ENCODE measurements around the gene ABHD2. TPM values are rescaled to one million over a fixed set of nuclear protein-coding genes. Genes with fewer than 3 reads are reported as not detected.
A peak's percentile ranks its signal among the peaks of the same experiment; 100 is the strongest.

The ABHD2 gene
- total RNA-seq, 5 donors from 2014 or later (not counting 1 experiment from before 2014, with no cell fraction given): 52.5 to 70.8 (median 58.5) TPM

DNA sequence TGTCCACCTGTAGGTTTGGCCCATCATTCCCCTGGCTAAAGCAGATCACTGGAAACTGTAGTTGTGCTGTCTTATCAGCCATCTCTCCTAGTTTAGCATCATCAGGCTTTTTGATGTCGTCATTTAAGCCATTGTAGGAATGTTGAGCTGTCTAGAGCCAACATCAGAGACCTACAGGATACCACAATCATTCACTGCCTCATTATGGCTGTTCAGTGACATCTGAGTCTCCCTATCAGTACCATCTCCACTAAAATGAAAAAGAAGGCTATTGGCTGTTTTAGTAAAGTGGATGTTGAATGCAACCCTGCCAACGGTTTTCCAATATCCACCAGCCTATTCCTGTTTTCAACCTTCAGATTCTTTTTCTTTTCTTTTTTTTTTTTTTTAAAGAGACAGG lies 103.9 kb downstream of the ABHD2 start:
- no peak overlapping the region for H3K27ac ChIP-seq (ENCODE audit: low read length)
- Mint-ChIP-seq H3K4me1 (peaks cover 0 to 5% (median 5%) of the 10 kb centered on the region in 3 donors), H3K9me3 (no peaks in the 10 kb centered on the region), H3K27me3 (no peaks in the 10 kb centered on the region), H3K4me3 (no peak overlapping the region), H3K36me3 (peaks cover 69% of the 10 kb centered on the region), H3K27ac (no peak overlapping the region)
- DNase-seq (no peak), ATAC-seq (replicated peaks in 1 of 4) (no peak)
- ChIA-PET CTCF (no interaction called here), POLR2A (interaction anchor here in 1 of 2 donors (0.7 kb wide), 1 partner anchor 107 kb away, joined by 14 read pairs; no protein-coding TSS in a partner anchor)
- no peaks in the 10 kb centered on the region for H3K27me3 ChIP-seq (replicated peaks in 1 of 2; ENCODE audit: control insufficient read depth in 2 of 2, extremely low read depth in 1 of 2, insufficient read depth in 2 of 2, low read length in 1 of 2)
- no peak overlapping the region for H3K4me3 ChIP-seq (ENCODE audit: control insufficient read depth in 1 of 2, extremely low read depth in 1 of 2, low read length in 1 of 2)
- H3K4me1 ChIP-seq (ENCODE audit: control insufficient read depth in 1 of 2, extremely low read depth in 1 of 2, insufficient read depth in 2 of 2, low read length in 2 of 2): no peaks in the 10 kb centered on the region
- WGBS (ENCODE audit: insufficient coverage): 60% methylated on average over 1 of the region's 2 CpGs
- no peaks in the 10 kb centered on the region for H3K9me3 ChIP-seq
- peaks cover 23 to 77% of the 10 kb centered on the region in 2 donors for H3K36me3 ChIP-seq (ENCODE audit: control insufficient read depth in 2 of 2, extremely low read depth in 1 of 2, insufficient read depth in 1 of 2, low read length in 1 of 2)

DNA sequence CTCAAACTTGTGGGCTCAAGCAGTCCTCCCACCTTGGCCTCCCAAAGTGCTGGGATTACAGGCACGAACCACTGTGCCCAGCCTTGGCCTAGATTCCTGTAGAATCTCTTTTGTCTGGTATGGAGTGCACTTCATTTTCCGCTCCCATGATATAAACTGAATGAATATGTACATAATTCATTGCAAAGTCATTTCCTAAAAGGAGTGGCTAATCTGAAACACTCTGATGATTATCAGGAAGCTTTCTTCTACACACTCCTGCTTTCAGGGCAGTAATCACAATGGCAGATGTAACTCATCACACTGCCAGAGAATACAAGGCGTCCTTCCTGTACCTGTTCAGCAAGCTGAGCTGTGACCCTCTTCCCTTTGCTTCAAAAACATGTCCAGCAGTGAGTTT lies 104.5 kb downstream of the ABHD2 start:
- Mint-ChIP-seq H3K4me3 (no peak overlapping the region), H3K36me3 (peaks cover 68% of the 10 kb centered on the region), H3K27me3 (no peaks in the 10 kb centered on the region), H3K9me3 (no peaks in the 10 kb centered on the region), H3K27ac (no peak overlapping the region), H3K4me1 (peaks cover 0 to 8% (median 7%) of the 10 kb centered on the region in 3 donors)
- Histone ChIP-seq H3K36me3 (ENCODE audit: control insufficient read depth in 2 of 2, extremely low read depth in 1 of 2, insufficient read depth in 1 of 2, low read length in 1 of 2) (peaks cover 23 to 70% of the 10 kb centered on the region in 2 donors), H3K4me3 (ENCODE audit: control insufficient read depth in 1 of 2, extremely low read depth in 1 of 2, low read length in 1 of 2) (no peak overlapping the region), H3K9me3 (no peaks in the 10 kb centered on the region), H3K27ac (ENCODE audit: low read length) (no peak overlapping the region), H3K4me1 (ENCODE audit: control insufficient read depth in 1 of 2, extremely low read depth in 1 of 2, insufficient read depth in 2 of 2, low read length in 2 of 2) (no peaks in the 10 kb centered on the region), H3K27me3 (replicated peaks in 1 of 2; ENCODE audit: control insufficient read depth in 2 of 2, extremely low read depth in 1 of 2, insufficient read depth in 2 of 2, low read length in 1 of 2) (no peaks in the 10 kb centered on the region)
- ChIA-PET CTCF (no interaction called here), POLR2A (no interaction called here)
- ATAC-seq (replicated peaks in 1 of 4) (no peak), DNase-seq (no peak)
- no CpG with 5 or more reads among the region's 3 CpGs for WGBS (ENCODE audit: insufficient coverage)

DNA sequence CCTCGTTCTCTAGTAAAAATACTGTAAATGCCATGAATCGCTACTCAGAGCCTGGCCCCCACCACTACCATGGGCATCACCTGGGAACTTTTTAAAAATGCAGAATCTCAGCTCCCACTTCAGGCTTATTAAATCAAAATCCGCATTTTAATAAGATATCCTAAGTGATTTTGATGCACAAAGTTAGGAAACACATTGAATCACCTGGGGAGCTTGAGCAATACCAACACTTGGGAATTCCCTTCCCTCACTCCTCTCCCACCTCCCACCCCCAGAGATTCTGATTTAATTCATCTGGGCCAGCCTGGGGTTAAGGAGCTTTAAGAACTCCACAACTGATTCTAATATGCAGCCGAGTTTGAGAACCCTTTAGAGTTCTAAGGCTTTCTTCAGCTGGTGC lies 106.4 kb downstream of the ABHD2 start:
- H3K36me3 Mint-ChIP-seq: peaks cover 59% of the 10 kb centered on the region

DNA sequence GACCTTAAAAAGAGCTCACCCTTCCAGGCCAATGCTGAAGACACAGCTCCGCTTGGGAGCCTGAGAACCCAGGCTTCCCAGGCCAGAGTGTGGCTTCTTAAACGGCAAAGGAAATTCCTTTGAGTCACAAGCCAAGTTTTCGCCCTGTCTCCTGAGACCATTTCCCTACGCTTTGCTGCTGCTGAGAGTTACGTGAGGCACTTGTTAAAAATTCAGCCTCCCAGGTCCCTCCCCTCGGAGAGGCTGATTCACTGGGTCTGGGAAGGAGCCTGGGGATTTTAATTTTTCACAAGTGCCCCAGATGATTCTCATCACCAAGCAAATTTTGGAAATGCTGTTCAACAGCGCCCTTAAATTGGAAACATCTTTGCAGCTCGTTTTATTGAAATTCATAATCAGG lies 107.6 kb downstream of the ABHD2 start:
- peaks cover 19 to 52% of the 10 kb centered on the region in 2 donors for H3K36me3 ChIP-seq (ENCODE audit: control insufficient read depth in 2 of 2, extremely low read depth in 1 of 2, insufficient read depth in 1 of 2, low read length in 1 of 2)
- CTCF ChIA-PET: interaction anchor here in 1 of 2 donors (0.6 kb wide), 1 partner anchor 159 kb away, joined by 4 read pairs; no protein-coding TSS in a partner anchor

More for the DNA sequence above, 106.4 kb downstream of the ABHD2 start:
- H3K4me3 ChIP-seq (ENCODE audit: control insufficient read depth in 1 of 2, extremely low read depth in 1 of 2, low read length in 1 of 2): no peak overlapping the region
- peaks cover 20 to 62% of the 10 kb centered on the region in 2 donors for H3K36me3 ChIP-seq (ENCODE audit: control insufficient read depth in 2 of 2, extremely low read depth in 1 of 2, insufficient read depth in 1 of 2, low read length in 1 of 2)
- H3K27ac ChIP-seq (ENCODE audit: low read length): no peak overlapping the region
- H3K9me3 ChIP-seq: no peaks in the 10 kb centered on the region
- Mint-ChIP-seq H3K9me3 (no peaks in the 10 kb centered on the region), H3K4me1 (peaks cover 0 to 8% (median 7%) of the 10 kb centered on the region in 3 donors), H3K4me3 (no peak overlapping the region), H3K27me3 (no peaks in the 10 kb centered on the region), H3K27ac (no peak overlapping the region)
- DNase-seq: no peak
- 100% methylated on average over 1 of the region's 4 CpGs for WGBS (ENCODE audit: insufficient coverage)
- no peaks in the 10 kb centered on the region for H3K27me3 ChIP-seq (replicated peaks in 1 of 2; ENCODE audit: control insufficient read depth in 2 of 2, extremely low read depth in 1 of 2, insufficient read depth in 2 of 2, low read length in 1 of 2)
- no peak for ATAC-seq (replicated peaks in 1 of 4)
- no peaks in the 10 kb centered on the region for H3K4me1 ChIP-seq (ENCODE audit: control insufficient read depth in 1 of 2, extremely low read depth in 1 of 2, insufficient read depth in 2 of 2, low read length in 2 of 2)
- ChIA-PET POLR2A (interaction anchor here in 1 of 2 donors (0.5 kb wide), 1 partner anchor 553 kb away, joined by 5 read pairs; no protein-coding TSS in a partner anchor), CTCF (interaction anchor here (0.6 kb wide), 2 partner anchors 12 to 121 kb away, joined by 3 to 5 read pairs; no protein-coding TSS in a partner anchor)

DNA sequence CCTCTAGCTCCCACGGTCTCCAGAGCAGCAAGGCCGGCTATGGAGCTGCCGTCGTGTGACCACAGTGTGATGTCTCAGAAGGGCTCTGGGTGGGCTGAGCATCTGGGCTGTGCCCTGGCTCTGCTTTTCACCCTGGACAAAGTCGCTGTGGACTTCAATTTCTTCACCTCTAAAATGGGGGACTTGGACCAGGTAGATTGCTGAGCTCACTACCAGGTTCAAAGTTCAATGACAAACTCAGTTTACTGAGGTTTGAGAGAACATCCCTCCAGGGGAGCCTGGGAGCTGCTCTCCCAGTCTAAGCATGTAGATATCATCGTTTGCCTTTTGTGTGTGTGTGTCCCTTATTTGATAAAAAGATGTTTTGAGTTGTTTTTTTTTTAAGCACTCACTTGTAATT lies 108.0 kb downstream of the ABHD2 start:
- 90% methylated on average over 2 of the region's 6 CpGs for WGBS (ENCODE audit: insufficient coverage)
- DNase-seq (no peak), ATAC-seq (replicated peaks in 1 of 4) (no peak)
- H3K4me3 Mint-ChIP-seq: no peak overlapping the region
- POLR2A ChIA-PET: no interaction called here
- H3K4me3 ChIP-seq (ENCODE audit: control insufficient read depth in 1 of 2, extremely low read depth in 1 of 2, low read length in 1 of 2): no peak overlapping the region
- H3K27ac ChIP-seq (ENCODE audit: low read length): no peak overlapping the region
- H3K27ac Mint-ChIP-seq: no peak overlapping the region
- peaks cover 16 to 47% of the 10 kb centered on the region in 2 donors for H3K36me3 ChIP-seq (ENCODE audit: control insufficient read depth in 2 of 2, extremely low read depth in 1 of 2, insufficient read depth in 1 of 2, low read length in 1 of 2)
- H3K4me1 ChIP-seq (ENCODE audit: control insufficient read depth in 1 of 2, extremely low read depth in 1 of 2, insufficient read depth in 2 of 2, low read length in 2 of 2): no peaks in the 10 kb centered on the region
- no peaks in the 10 kb centered on the region for H3K27me3 ChIP-seq (replicated peaks in 1 of 2; ENCODE audit: control insufficient read depth in 2 of 2, extremely low read depth in 1 of 2, insufficient read depth in 2 of 2, low read length in 1 of 2)
- H3K27me3 Mint-ChIP-seq: no peaks in the 10 kb centered on the region
- CTCF ChIA-PET: interaction anchor here in 1 of 2 donors (0.6 kb wide), 1 partner anchor 158 kb away, joined by 4 read pairs; no protein-coding TSS in a partner anchor
- H3K9me3 Mint-ChIP-seq: no peaks in the 10 kb centered on the region
- H3K9me3 ChIP-seq: no peaks in the 10 kb centered on the region
- peaks cover 0 to 8% (median 7%) of the 10 kb centered on the region in 3 donors for H3K4me1 Mint-ChIP-seq
- peaks cover 50% of the 10 kb centered on the region for H3K36me3 Mint-ChIP-seq

More for the DNA sequence above, 107.6 kb downstream of the ABHD2 start:
- no peaks in the 10 kb centered on the region for H3K27me3 Mint-ChIP-seq
- peaks cover 52% of the 10 kb centered on the region for H3K36me3 Mint-ChIP-seq
- no peaks in the 10 kb centered on the region for H3K27me3 ChIP-seq (replicated peaks in 1 of 2; ENCODE audit: control insufficient read depth in 2 of 2, extremely low read depth in 1 of 2, insufficient read depth in 2 of 2, low read length in 1 of 2)
- H3K4me3 ChIP-seq (ENCODE audit: control insufficient read depth in 1 of 2, extremely low read depth in 1 of 2, low read length in 1 of 2): no peak overlapping the region
- H3K4me1 ChIP-seq (ENCODE audit: control insufficient read depth in 1 of 2, extremely low read depth in 1 of 2, insufficient read depth in 2 of 2, low read length in 2 of 2): no peaks in the 10 kb centered on the region
- H3K27ac ChIP-seq (ENCODE audit: low read length): no peak overlapping the region
- POLR2A ChIA-PET: no interaction called here
- no peaks in the 10 kb centered on the region for H3K9me3 ChIP-seq
- ATAC-seq (replicated peaks in 1 of 4): no peak
- 100% methylated on average over 5 of the region's 8 CpGs for WGBS (ENCODE audit: insufficient coverage)
- no peak overlapping the region for H3K27ac Mint-ChIP-seq
- no peaks in the 10 kb centered on the region for H3K9me3 Mint-ChIP-seq
- DNase-seq: no peak
- peaks cover 0 to 8% (median 7%) of the 10 kb centered on the region in 3 donors for H3K4me1 Mint-ChIP-seq
- no peak overlapping the region for H3K4me3 Mint-ChIP-seq

DNA sequence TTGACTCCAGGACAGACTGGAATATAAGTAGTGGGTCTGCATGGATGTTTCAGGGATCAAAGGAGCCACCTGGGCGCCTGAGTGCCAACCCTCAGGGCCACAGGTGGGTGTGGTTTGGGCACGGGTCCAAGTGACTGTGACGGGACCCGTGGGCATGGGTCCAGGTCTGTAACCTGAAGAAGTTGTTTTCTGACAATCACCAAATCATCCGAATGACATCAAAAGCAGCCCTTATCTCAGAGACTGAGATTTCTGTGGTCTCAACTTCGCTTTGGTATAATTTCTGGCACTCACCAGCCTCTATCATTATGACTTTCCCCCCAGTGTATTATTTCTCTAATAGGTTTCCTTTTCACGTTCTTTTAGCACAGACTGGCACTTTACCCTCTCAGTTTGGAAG lies 108.7 kb downstream of the ABHD2 start:
- H3K27ac Mint-ChIP-seq: peak overlapping the region; percentile 18 to 25
- H3K4me3 Mint-ChIP-seq: no peak overlapping the region
- DNase-seq (peak in 2 of 35 experiments; percentile 4 to 6), ATAC-seq (replicated peaks in 1 of 4) (no peak)
- no peaks in the 10 kb centered on the region for H3K27me3 Mint-ChIP-seq
- H3K27me3 ChIP-seq (replicated peaks in 1 of 2; ENCODE audit: control insufficient read depth in 2 of 2, extremely low read depth in 1 of 2, insufficient read depth in 2 of 2, low read length in 1 of 2): no peaks in the 10 kb centered on the region
- POLR2A ChIA-PET: no interaction called here
- H3K9me3 Mint-ChIP-seq: no peaks in the 10 kb centered on the region
- H3K36me3 Mint-ChIP-seq: peaks cover 47% of the 10 kb centered on the region
- peaks cover 16 to 43% of the 10 kb centered on the region in 2 donors for H3K36me3 ChIP-seq (ENCODE audit: control insufficient read depth in 2 of 2, extremely low read depth in 1 of 2, insufficient read depth in 1 of 2, low read length in 1 of 2)
- H3K4me1 ChIP-seq (ENCODE audit: control insufficient read depth in 1 of 2, extremely low read depth in 1 of 2, insufficient read depth in 2 of 2, low read length in 2 of 2): no peaks in the 10 kb centered on the region
- peaks cover 0 to 8% (median 7%) of the 10 kb centered on the region in 3 donors for H3K4me1 Mint-ChIP-seq
- no peaks in the 10 kb centered on the region for H3K9me3 ChIP-seq
- 80% methylated on average over 1 of the region's 7 CpGs for WGBS (ENCODE audit: insufficient coverage)
- H3K27ac ChIP-seq (ENCODE audit: low read length): no peak overlapping the region
- no peak overlapping the region for H3K4me3 ChIP-seq (ENCODE audit: control insufficient read depth in 1 of 2, extremely low read depth in 1 of 2, low read length in 1 of 2)
- CTCF ChIA-PET: interaction anchor here in 1 of 2 donors (0.7 kb wide), 1 partner anchor 10 kb away, joined by 4 read pairs; no protein-coding TSS in a partner anchor
